HCT116 (cell line): Measurements from ENCODE around the gene DPF3. TPM values are rescaled to one million over a fixed set of nuclear protein-coding genes. Genes with fewer than 3 reads are reported as not detected.

Experiments
- ATAC-seq: fragments of 200-7000 bp; cut with Tn5 transposase; 2 replicates; pipeline ENCODE4 v1.9.1; 2020; ENCODE audit warnings: mild to moderate bottlenecking, moderate library complexity
- BruUV-seq: library from RNA; stranded (reverse); fragments of 400-500 nt; replicated peaks from 2 replicates; lab custom pipeline; 2021; lab: Mats Ljungman, UMichigan
- CTCF ChIA-PET: fragments of 300-600 bp; sonication (Branson Sonifier 250); formaldehyde crosslinking; loops from one replicate; lab custom pipeline; 2021; ENCODE audit warnings: antibody characterized with exemption; lab: Charles Lee
- POLR2A ChIA-PET: fragments of 300-600, 350-600 bp; sonication (Branson Sonifier 250); formaldehyde crosslinking; loops from one replicate; lab custom pipeline; 2021; ENCODE audit warnings: antibody characterized with exemption; lab: Charles Lee
- RAD21 ChIA-PET, 2 experiments: fragments of 300-600 bp; sonication (Branson Sonifier 250); formaldehyde crosslinking; loops; one replicate each; lab custom pipeline; 2023; ENCODE audit warnings: low total read pairs in 2 of 2; ENCODE audit not compliant: uncharacterized antibody in 2 of 2, unreplicated experiment in 2 of 2, low non-redundant PET in 1 of 2; lab: Charles Lee
- DNase-seq: peaks from one replicate; pipeline ENCODE4 v3.0.0-alpha.2; 2010; ENCODE audit warnings: low read depth, low spot score
- H2AFZ ChIP-seq: fragments of 200-600 bp; shearing (Covaris generic), sonication (generic); 2 replicates; pipeline ENCODE4 v1.6.1; 2017; ENCODE audit warnings: low read depth, mixed run types, mixed read lengths, antibody characterized with exemption, low read length; ENCODE audit not compliant: poor library complexity, severe bottlenecking
- H3K27ac ChIP-seq: 2 replicates; pipeline ENCODE4 v1.5.1; 2012; ENCODE audit warnings: low read depth, low read length
- H3K27me3 ChIP-seq: fragments of 200-600 bp; sonication (generic); 2 replicates; pipeline ENCODE4 v1.6.1; 2016; ENCODE audit warnings: mixed run types, low read length, mixed read lengths; ENCODE audit not compliant: insufficient read depth
- H3K36me3 ChIP-seq, 2 experiments: fragments of 200-500 bp in 1 of 2; fragments of 200-600 bp in 1 of 2; sonication (Bioruptor generic) in 1 of 2; sonication (generic) in 1 of 2; 2 replicates each; pipeline versions ENCODE4 v1.5.1 to v1.6.1; 2014 to 2016; ENCODE audit warnings: low read length in 2 of 2, inconsistent platforms in 1 of 2, mixed read lengths in 1 of 2, mixed run types in 1 of 2; ENCODE audit not compliant: insufficient read depth in 2 of 2, control insufficient read depth in 1 of 2
- H3K4me1 ChIP-seq, 2 experiments: fragments of 200-600 bp in 1 of 2; sonication (generic) in 1 of 2; 2 replicates each; pipeline versions ENCODE4 v1.5.1 to v1.6.1; 2012 to 2017; ENCODE audit warnings: low read length in 2 of 2, inconsistent platforms in 1 of 2, mild to moderate bottlenecking in 1 of 2, mixed read lengths in 1 of 2, mixed run types in 1 of 2, moderate library complexity in 1 of 2; ENCODE audit not compliant: insufficient read depth in 2 of 2, control insufficient read depth in 1 of 2
- H3K4me2 ChIP-seq: fragments of 200-600 bp; sonication (generic); 2 replicates; pipeline ENCODE4 v1.6.1; 2017; ENCODE audit warnings: mixed run types, low read length, mixed read lengths
- H3K4me3 ChIP-seq, 2 experiments: fragments of 200-600 bp in 1 of 2; sonication (generic) in 1 of 2; replicated peaks in 1 of 2; 2 replicates each; pipeline ENCODE4 v1.5.1; 2011 to 2016; ENCODE audit warnings: low read length in 2 of 2, control low read depth in 1 of 2, low read depth in 1 of 2, mild to moderate bottlenecking in 1 of 2, mixed read lengths in 1 of 2, mixed run types in 1 of 2
- H3K79me2 ChIP-seq: fragments of 200-600 bp; sonication (generic); 2 replicates; pipeline ENCODE4 v1.6.1; 2017; ENCODE audit warnings: mild to moderate bottlenecking, mixed run types, low read length, moderate library complexity, mixed read lengths; ENCODE audit not compliant: insufficient read depth
- H3K9ac ChIP-seq: fragments of 200-600 bp; sonication (generic); 2 replicates; pipeline ENCODE4 v1.6.1; 2016; ENCODE audit warnings: low read length, mixed read lengths
- H3K9me2 ChIP-seq: fragments of 200-600 bp; sonication (generic), shearing (Covaris generic); 2 replicates; pipeline ENCODE4 v1.6.1; 2017; ENCODE audit warnings: mixed run types, mild to moderate bottlenecking, moderate library complexity; ENCODE audit not compliant: insufficient read depth
- H3K9me3 ChIP-seq, 2 experiments: fragments of 200-500 bp in 1 of 2; fragments of 200-600 bp in 1 of 2; sonication (Bioruptor generic) in 1 of 2; sonication (generic) in 1 of 2; 2 replicates each; pipeline ENCODE4 v1.6.1; 2014 to 2017; ENCODE audit warnings: low read length in 2 of 2, mixed read lengths in 2 of 2, inconsistent platforms in 1 of 2, low read depth in 1 of 2, mild to moderate bottlenecking in 1 of 2, mixed run types in 1 of 2, moderate library complexity in 1 of 2; ENCODE audit not compliant: control insufficient read depth in 1 of 2, insufficient read depth in 1 of 2
- H4K20me1 ChIP-seq: fragments of 200-600 bp; sonication (generic), shearing (Covaris generic); 2 replicates; pipeline ENCODE4 v1.6.1; 2017; ENCODE audit warnings: mixed run types, mild to moderate bottlenecking, moderate library complexity; ENCODE audit not compliant: insufficient read depth
- CBX3 ChIP-seq: IDR thresholded peaks from 2 replicates; pipeline ENCODE4 v1.6.1; 2012; ENCODE audit warnings: low read depth
- CEBPB ChIP-seq: IDR thresholded peaks from 2 replicates; pipeline ENCODE4 v1.6.1; 2012; ENCODE audit warnings: low read depth
- EGR1 ChIP-seq: IDR thresholded peaks from 2 replicates; pipeline ENCODE4 v1.6.1; 2012; ENCODE audit warnings: low read depth
- ELF1 ChIP-seq: IDR thresholded peaks from 2 replicates; pipeline ENCODE4 v1.6.1; 2012; ENCODE audit warnings: low read depth, borderline replicate concordance
- EZH2 ChIP-seq: fragments of 200-600 bp; sonication (generic); IDR thresholded peaks from 2 replicates; pipeline ENCODE4 v1.6.1; 2017; ENCODE audit warnings: antibody characterized with exemption, mixed run types
- EZH2phosphoT487 ChIP-seq: fragments of 200-600 bp; IDR thresholded peaks from 2 replicates; pipeline ENCODE4 v1.6.1; 2018; ENCODE audit warnings: antibody characterized with exemption, borderline replicate concordance
- JUND ChIP-seq: IDR thresholded peaks from 2 replicates; pipeline ENCODE4 v1.6.1; 2012
- POLR2AphosphoS5 ChIP-seq: IDR thresholded peaks from 2 replicates; pipeline ENCODE4 v1.6.1; 2011; ENCODE audit warnings: mild to moderate bottlenecking, low read depth, low read length, moderate library complexity
- RAD21 ChIP-seq: IDR thresholded peaks from 2 replicates; pipeline ENCODE4 v1.6.1; 2012; ENCODE audit warnings: low read depth, mild to moderate bottlenecking
- SIN3A ChIP-seq: IDR thresholded peaks from 2 replicates; pipeline ENCODE4 v1.6.1; 2012; ENCODE audit warnings: low read depth
- TCF7L2 ChIP-seq: IDR thresholded peaks from 2 replicates; pipeline ENCODE4 v1.7.0; 2011; ENCODE audit warnings: borderline replicate concordance, inconsistent platforms; ENCODE audit not compliant: insufficient read depth, insufficient read length; ENCODE audit errors: extremely low read depth
- ZNF274 ChIP-seq: fragments of 200-500 bp; sonication (Bioruptor generic); IDR thresholded peaks from 2 replicates; pipeline ENCODE4 v1.6.1; 2014; ENCODE audit warnings: mild to moderate bottlenecking, low read depth, low read length, inconsistent platforms
- intact Hi-C: fragments of 100-400 bp; cut with micrococcal nuclease; formaldehyde crosslinking; loops from 2 replicates; pipeline ENCODE4 v1.10.0; 2022
- total RNA-seq: library from RNA; stranded (reverse); gene quantifications from one replicate; pipeline ENCODE4 v1.2.1, GENCODE V29; 2021; ENCODE audit not compliant: unreplicated experiment
- TF ChIP-seq, protein P1 (sequence below): IDR thresholded peaks from 2 replicates; pipeline ENCODE4 v1.6.1; 2012
- TF ChIP-seq, protein P2 (sequence below): IDR thresholded peaks from 2 replicates; pipeline ENCODE4 v1.6.1; 2011; ENCODE audit warnings: mild to moderate bottlenecking, low read length, moderate library complexity; ENCODE audit not compliant: insufficient replicate concordance; ENCODE audit errors: extremely low read depth
- TF ChIP-seq, protein P3 (sequence below): IDR thresholded peaks from 2 replicates; pipeline ENCODE4 v1.6.1; 2012
- TF ChIP-seq, protein P4 (sequence below), 3 experiments: fragments of 200-600 bp in 1 of 3; sonication (generic) in 1 of 3; IDR thresholded peaks in 2 of 3; conservative IDR thresholded peaks in 1 of 3; 2 replicates each; pipeline ENCODE4 v1.5.1; 2012 to 2017; ENCODE audit warnings: low read depth in 2 of 3, low read length in 2 of 3, antibody characterized with exemption in 1 of 3, borderline replicate concordance in 1 of 3, control low read depth in 1 of 3, mild to moderate bottlenecking in 1 of 3, mixed read lengths in 1 of 3, mixed run types in 1 of 3, moderate library complexity in 1 of 3; ENCODE audit not compliant: insufficient read depth in 1 of 3

The DPF3 gene
- total RNA-seq, 1 experiment from 2014 or later = 0.27 TPM

DNA sequence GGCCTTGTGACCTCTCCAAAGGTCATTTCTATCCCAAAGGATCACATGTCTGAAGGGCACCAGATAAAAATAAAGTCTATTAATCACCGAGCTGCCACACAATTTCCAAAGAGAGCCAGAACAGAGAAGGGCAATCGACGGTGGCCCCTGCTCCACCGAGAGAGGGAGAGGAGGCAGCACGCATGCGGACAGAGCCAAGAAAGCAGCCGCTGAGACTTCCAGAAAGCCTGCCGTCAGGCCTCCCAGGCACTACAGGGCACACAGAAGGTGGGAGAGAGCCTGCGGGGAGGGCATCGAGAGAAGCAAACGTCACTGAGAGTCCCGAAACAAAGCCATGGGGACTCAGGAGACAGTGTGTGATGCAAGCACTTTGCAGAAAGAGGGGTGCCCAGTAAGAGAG, 182.0 kb downstream of the DPF3 start:
- DNase-seq = no peak
- H3K4me2 ChIP-seq = no peak overlapping the region
- no peak overlapping the region for H3K9ac ChIP-seq
- H3K9me3 ChIP-seq = no peaks in the 10 kb centered on the region
- no peak for ATAC-seq
- no peaks in the 10 kb centered on the region for H4K20me1 ChIP-seq
- no peaks in the 10 kb centered on the region for H3K79me2 ChIP-seq
- no TSS peak for BruUV-seq
- no peak for TF ChIP-seq ZNF274
- TF ChIP-seq POLR2AphosphoS5 = no peak
- no peaks in the 10 kb centered on the region; the same call in 1 of the 2 replicates for H3K27me3 ChIP-seq
- H3K9me2 ChIP-seq = no peaks in the 10 kb centered on the region
- peaks cover 9 to 15% of the 10 kb centered on the region in 2 experiments for H3K4me1 ChIP-seq
- POLR2A ChIA-PET = no interaction called here
- CTCF ChIA-PET = no interaction called here
- no peaks in the 10 kb centered on the region for H3K36me3 ChIP-seq
- intact Hi-C loops = no loop called here
- no peak overlapping the region for H3K27ac ChIP-seq
- H2AFZ ChIP-seq = no peak overlapping the region
- RAD21 ChIA-PET = no interaction called here
- no peak overlapping the region for H3K4me3 ChIP-seq

DNA sequence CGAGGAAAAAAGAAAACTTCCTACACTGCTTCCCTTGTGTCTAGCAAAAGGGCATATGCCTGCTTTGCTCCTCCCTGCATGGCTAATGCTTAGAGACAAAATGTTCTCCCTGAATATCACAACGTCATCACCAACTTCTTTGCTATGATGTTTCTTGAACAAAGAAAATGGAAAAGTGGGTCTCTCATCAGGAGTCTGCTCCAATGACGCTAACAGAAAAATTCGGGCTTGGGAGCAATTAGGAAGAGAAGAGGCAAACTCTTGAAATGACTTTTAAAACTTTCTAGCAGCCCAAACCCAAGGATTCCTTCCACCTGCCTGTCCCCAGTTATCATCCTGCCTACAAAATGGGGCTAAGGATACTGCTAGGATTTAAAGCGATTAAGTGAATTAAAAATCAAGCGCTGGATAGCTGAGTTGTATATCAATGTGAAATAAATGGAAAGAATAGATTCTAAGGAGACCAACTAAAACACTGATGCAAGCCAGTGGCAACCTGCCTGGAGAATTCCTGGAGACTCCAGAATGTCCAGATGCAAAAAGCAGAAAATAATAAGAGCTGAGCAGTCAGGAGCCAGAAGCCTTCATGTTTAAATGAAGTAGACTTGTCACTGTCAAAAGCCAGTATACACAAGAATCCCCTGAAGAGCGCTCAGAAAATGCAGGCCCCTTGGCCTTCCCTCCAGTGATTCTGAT, 183.8 kb downstream of the DPF3 start:
- no peak for ATAC-seq
- H3K9me3 ChIP-seq = no peaks in the 10 kb centered on the region
- H3K4me3 ChIP-seq = no peak overlapping the region
- H4K20me1 ChIP-seq = no peaks in the 10 kb centered on the region
- H3K9ac ChIP-seq = no peak overlapping the region
- ChIA-PET POLR2A (no interaction called here), RAD21 (no interaction called here), CTCF (no interaction called here)
- no peaks in the 10 kb centered on the region for H3K79me2 ChIP-seq
- TF ChIP-seq, protein P1, sequence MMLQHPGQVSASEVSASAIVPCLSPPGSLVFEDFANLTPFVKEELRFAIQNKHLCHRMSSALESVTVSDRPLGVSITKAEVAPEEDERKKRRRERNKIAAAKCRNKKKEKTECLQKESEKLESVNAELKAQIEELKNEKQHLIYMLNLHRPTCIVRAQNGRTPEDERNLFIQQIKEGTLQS = no peak
- TF ChIP-seq EZH2phosphoT487 = no peak
- no peak for TF ChIP-seq CBX3
- no peak for TF ChIP-seq EGR1
- TF ChIP-seq, protein P2, sequence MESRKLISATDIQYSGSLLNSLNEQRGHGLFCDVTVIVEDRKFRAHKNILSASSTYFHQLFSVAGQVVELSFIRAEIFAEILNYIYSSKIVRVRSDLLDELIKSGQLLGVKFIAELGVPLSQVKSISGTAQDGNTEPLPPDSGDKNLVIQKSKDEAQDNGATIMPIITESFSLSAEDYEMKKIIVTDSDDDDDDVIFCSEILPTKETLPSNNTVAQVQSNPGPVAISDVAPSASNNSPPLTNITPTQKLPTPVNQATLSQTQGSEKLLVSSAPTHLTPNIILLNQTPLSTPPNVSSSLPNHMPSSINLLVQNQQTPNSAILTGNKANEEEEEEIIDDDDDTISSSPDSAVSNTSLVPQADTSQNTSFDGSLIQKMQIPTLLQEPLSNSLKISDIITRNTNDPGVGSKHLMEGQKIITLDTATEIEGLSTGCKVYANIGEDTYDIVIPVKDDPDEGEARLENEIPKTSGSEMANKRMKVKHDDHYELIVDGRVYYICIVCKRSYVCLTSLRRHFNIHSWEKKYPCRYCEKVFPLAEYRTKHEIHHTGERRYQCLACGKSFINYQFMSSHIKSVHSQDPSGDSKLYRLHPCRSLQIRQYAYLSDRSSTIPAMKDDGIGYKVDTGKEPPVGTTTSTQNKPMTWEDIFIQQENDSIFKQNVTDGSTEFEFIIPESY = no peak
- TF ChIP-seq TCF7L2 = no peak
- TF ChIP-seq ELF1 = no peak
- TF ChIP-seq, protein P3, sequence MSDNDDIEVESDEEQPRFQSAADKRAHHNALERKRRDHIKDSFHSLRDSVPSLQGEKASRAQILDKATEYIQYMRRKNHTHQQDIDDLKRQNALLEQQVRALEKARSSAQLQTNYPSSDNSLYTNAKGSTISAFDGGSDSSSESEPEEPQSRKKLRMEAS = no peak
- TF ChIP-seq CEBPB = no peak
- TF ChIP-seq SIN3A = no peak
- no peak for TF ChIP-seq POLR2AphosphoS5
- no peak for TF ChIP-seq ZNF274
- TF ChIP-seq EZH2 = no peak
- no peak for TF ChIP-seq RAD21
- TF ChIP-seq, protein P4, sequence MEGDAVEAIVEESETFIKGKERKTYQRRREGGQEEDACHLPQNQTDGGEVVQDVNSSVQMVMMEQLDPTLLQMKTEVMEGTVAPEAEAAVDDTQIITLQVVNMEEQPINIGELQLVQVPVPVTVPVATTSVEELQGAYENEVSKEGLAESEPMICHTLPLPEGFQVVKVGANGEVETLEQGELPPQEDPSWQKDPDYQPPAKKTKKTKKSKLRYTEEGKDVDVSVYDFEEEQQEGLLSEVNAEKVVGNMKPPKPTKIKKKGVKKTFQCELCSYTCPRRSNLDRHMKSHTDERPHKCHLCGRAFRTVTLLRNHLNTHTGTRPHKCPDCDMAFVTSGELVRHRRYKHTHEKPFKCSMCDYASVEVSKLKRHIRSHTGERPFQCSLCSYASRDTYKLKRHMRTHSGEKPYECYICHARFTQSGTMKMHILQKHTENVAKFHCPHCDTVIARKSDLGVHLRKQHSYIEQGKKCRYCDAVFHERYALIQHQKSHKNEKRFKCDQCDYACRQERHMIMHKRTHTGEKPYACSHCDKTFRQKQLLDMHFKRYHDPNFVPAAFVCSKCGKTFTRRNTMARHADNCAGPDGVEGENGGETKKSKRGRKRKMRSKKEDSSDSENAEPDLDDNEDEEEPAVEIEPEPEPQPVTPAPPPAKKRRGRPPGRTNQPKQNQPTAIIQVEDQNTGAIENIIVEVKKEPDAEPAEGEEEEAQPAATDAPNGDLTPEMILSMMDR (IDR thresholded peaks at IDR 0.05 in 2 of 3, conservative IDR thresholded peaks at IDR 0.05 in 1 of 3; ENCODE audit: borderline replicate concordance in 1 of 3, insufficient read depth in 1 of 3, low read depth in 2 of 3, low read length in 2 of 3) = no peak
- TF ChIP-seq JUND = no peak
- peaks cover 9 to 15% of the 10 kb centered on the region in 2 experiments for H3K4me1 ChIP-seq
- H3K4me2 ChIP-seq = no peak overlapping the region
- no peak overlapping the region for H2AFZ ChIP-seq
- H3K36me3 ChIP-seq = no peaks in the 10 kb centered on the region
- intact Hi-C loops = no loop called here
- no peak overlapping the region for H3K27ac ChIP-seq
- H3K27me3 ChIP-seq = no peaks in the 10 kb centered on the region; the same call in 1 of the 2 replicates
- no peaks in the 10 kb centered on the region for H3K9me2 ChIP-seq
- no peak for DNase-seq
- no TSS peak for BruUV-seq
